Ishikawa (cell line): Measurements from ENCODE around the gene ROBO2.

Experiments
- CREB1 ChIP-seq: IDR thresholded peaks from 2 replicates; pipeline ENCODE4 v1.6.1; 2012; ENCODE audit warnings: low read depth
- EP300 ChIP-seq: IDR thresholded peaks from 2 replicates; pipeline ENCODE4 v1.6.1; 2012; ENCODE audit warnings: borderline replicate concordance
- FOXM1 ChIP-seq: IDR thresholded peaks from 2 replicates; pipeline ENCODE4 v1.6.1; 2012; ENCODE audit warnings: low read depth, borderline replicate concordance
- RAD21 ChIP-seq: IDR thresholded peaks from 2 replicates; pipeline ENCODE4 v1.6.1; 2012; ENCODE audit warnings: low read depth
- TAF1 ChIP-seq: IDR thresholded peaks from 2 replicates; pipeline ENCODE4 v1.6.1; 2012; ENCODE audit warnings: low read depth, mild to moderate bottlenecking
- TEAD4 ChIP-seq: IDR thresholded peaks from 2 replicates; pipeline ENCODE4 v1.6.1; 2012
- YY1 ChIP-seq: IDR thresholded peaks from 2 replicates; pipeline ENCODE4 v1.6.1; 2012; ENCODE audit warnings: low read depth
- ZBTB7A ChIP-seq: IDR thresholded peaks from 2 replicates; pipeline ENCODE4 v1.6.1; 2012; ENCODE audit warnings: low read depth
- TF ChIP-seq, protein P1 (sequence below): IDR thresholded peaks from 2 replicates; pipeline ENCODE4 v1.6.1; 2012; ENCODE audit warnings: low read depth, mild to moderate bottlenecking
- TF ChIP-seq, protein P2 (sequence below): IDR thresholded peaks from 2 replicates; pipeline ENCODE4 v1.6.1; 2012
- TF ChIP-seq, protein P3 (sequence below): IDR thresholded peaks from 2 replicates; pipeline ENCODE4 v1.6.1; 2012

DNA sequence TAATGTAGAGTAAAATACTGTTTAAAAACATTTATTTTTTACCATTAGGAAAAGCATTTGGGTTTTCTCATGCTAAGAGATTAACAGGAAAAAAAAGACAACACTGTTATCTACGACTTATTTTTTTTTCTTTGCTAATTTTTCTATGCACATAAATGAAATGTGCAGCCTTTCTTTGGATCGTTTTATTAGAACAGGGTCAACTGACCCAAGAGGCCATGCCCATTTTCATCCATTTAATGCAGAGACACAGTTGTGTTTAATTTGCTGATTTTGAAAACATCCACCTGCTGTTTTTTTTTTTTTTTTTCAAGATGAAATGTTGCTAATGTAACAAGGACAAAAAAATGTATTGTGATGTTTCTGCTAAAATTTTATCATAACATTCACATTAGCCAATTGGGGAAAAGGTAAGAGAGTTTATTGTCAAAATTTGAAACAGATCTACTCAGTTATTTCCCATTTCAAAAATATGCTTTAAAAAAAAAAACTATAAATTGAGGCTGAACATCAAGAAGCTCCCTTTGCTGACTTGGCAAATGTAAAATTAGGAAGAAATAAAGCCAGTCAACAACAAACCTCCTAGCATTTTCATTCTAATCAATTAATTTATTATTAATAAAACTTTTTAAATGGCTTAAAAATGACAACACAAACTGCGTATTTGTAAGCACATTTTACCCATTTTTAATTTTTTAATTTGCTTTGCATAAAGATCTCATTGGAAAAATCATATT lies 485.2 kb downstream of the ROBO2 start:
- TF ChIP-seq ZBTB7A (no peak), YY1 (no peak), TAF1 (no peak), TEAD4 (no peak), RAD21 (no peak), FOXM1 (no peak), EP300 (no peak), CREB1 (no peak)
- TF ChIP-seq, protein P1, sequence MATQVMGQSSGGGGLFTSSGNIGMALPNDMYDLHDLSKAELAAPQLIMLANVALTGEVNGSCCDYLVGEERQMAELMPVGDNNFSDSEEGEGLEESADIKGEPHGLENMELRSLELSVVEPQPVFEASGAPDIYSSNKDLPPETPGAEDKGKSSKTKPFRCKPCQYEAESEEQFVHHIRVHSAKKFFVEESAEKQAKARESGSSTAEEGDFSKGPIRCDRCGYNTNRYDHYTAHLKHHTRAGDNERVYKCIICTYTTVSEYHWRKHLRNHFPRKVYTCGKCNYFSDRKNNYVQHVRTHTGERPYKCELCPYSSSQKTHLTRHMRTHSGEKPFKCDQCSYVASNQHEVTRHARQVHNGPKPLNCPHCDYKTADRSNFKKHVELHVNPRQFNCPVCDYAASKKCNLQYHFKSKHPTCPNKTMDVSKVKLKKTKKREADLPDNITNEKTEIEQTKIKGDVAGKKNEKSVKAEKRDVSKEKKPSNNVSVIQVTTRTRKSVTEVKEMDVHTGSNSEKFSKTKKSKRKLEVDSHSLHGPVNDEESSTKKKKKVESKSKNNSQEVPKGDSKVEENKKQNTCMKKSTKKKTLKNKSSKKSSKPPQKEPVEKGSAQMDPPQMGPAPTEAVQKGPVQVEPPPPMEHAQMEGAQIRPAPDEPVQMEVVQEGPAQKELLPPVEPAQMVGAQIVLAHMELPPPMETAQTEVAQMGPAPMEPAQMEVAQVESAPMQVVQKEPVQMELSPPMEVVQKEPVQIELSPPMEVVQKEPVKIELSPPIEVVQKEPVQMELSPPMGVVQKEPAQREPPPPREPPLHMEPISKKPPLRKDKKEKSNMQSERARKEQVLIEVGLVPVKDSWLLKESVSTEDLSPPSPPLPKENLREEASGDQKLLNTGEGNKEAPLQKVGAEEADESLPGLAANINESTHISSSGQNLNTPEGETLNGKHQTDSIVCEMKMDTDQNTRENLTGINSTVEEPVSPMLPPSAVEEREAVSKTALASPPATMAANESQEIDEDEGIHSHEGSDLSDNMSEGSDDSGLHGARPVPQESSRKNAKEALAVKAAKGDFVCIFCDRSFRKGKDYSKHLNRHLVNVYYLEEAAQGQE: no peak
- TF ChIP-seq, protein P2, sequence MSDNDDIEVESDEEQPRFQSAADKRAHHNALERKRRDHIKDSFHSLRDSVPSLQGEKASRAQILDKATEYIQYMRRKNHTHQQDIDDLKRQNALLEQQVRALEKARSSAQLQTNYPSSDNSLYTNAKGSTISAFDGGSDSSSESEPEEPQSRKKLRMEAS: no peak
- TF ChIP-seq, protein P3, sequence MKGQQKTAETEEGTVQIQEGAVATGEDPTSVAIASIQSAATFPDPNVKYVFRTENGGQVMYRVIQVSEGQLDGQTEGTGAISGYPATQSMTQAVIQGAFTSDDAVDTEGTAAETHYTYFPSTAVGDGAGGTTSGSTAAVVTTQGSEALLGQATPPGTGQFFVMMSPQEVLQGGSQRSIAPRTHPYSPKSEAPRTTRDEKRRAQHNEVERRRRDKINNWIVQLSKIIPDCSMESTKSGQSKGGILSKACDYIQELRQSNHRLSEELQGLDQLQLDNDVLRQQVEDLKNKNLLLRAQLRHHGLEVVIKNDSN: no peak
